AG04449 (cell line): ENCODE data around the gene GYG2.
A peak's percentile ranks its signal among the peaks of the same experiment; 100 is the strongest.

Source experiments
- CTCF ChIA-PET: fragments of 350-600 bp; formaldehyde crosslinking; extraction: SDS; loops from one replicate; lab custom pipeline; 2021; ENCODE audit warnings: antibody characterized with exemption; lab: Yijun Ruan, JAX
- POLR2A ChIA-PET: fragments of 400-600, 350-600 bp; formaldehyde crosslinking; extraction: SDS; loops from one replicate; lab custom pipeline; 2020; ENCODE audit warnings: antibody characterized with exemption, inconsistent platforms; lab: Yijun Ruan, JAX
- DNase-seq: peaks from one replicate; pipeline ENCODE4 v3.0.0-alpha.2; 2010; ENCODE audit warnings: low read depth, low spot score
- H3K4me3 ChIP-seq: 2 replicates; pipeline ENCODE4 v1.5.1; 2011; ENCODE audit warnings: low read depth, mild to moderate bottlenecking, control low read depth, low read length
- TF ChIP-seq, protein P1 (sequence below): IDR thresholded peaks from one replicate; pipeline ENCODE4 v1.5.1; 2011; ENCODE audit warnings: mild to moderate bottlenecking, moderate library complexity, low read length, control low read depth, inconsistent platforms; ENCODE audit not compliant: insufficient read depth; ENCODE audit errors: missing control alignments

GYG2 gene

DNA sequence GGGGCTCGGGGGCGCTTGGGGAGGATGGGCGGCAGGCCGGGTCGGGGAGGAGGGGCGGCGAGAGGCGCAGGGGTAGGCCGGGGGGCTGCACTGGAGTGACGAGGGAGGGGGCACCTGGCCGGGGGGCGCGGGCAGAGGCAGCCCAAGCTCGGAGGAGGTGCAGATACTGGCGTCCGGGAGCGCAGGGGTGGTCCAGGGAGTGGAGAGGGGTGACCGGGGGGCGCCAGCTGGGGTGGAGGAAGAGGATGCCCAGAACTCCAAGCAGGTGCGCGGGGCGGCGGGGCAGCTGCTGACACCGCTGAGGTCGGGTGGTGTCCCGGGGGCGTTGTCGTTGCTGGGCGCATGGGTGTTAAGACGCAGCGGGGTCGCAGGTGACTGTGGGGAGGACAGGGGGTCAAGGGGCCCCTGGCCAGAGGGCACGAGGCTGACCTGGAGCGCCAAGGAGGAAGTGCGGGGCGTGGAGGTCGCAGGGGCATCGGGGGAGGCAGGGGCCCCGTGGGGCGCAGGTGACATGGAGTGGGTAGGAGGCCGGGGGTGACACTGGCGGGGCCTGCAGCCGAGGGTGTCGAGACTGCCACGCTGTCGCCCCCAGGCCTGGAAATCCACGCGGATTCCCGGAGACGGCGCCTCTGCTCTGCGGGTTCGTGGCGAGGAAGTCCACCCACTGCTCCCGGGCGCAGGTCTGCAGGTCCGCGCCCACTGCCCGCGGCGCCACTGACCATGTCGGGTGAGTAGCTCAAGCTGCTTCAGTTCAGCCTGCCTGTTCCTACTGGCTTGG is 928 bp downstream of the GYG2 start:
- H3K4me3 ChIP-seq: peak overlapping the region; percentile 56
- DNase-seq: no peak
- TF ChIP-seq, protein P1, sequence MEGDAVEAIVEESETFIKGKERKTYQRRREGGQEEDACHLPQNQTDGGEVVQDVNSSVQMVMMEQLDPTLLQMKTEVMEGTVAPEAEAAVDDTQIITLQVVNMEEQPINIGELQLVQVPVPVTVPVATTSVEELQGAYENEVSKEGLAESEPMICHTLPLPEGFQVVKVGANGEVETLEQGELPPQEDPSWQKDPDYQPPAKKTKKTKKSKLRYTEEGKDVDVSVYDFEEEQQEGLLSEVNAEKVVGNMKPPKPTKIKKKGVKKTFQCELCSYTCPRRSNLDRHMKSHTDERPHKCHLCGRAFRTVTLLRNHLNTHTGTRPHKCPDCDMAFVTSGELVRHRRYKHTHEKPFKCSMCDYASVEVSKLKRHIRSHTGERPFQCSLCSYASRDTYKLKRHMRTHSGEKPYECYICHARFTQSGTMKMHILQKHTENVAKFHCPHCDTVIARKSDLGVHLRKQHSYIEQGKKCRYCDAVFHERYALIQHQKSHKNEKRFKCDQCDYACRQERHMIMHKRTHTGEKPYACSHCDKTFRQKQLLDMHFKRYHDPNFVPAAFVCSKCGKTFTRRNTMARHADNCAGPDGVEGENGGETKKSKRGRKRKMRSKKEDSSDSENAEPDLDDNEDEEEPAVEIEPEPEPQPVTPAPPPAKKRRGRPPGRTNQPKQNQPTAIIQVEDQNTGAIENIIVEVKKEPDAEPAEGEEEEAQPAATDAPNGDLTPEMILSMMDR: no peak
- ChIA-PET POLR2A (no interaction called here), CTCF (no interaction called here)

DNA sequence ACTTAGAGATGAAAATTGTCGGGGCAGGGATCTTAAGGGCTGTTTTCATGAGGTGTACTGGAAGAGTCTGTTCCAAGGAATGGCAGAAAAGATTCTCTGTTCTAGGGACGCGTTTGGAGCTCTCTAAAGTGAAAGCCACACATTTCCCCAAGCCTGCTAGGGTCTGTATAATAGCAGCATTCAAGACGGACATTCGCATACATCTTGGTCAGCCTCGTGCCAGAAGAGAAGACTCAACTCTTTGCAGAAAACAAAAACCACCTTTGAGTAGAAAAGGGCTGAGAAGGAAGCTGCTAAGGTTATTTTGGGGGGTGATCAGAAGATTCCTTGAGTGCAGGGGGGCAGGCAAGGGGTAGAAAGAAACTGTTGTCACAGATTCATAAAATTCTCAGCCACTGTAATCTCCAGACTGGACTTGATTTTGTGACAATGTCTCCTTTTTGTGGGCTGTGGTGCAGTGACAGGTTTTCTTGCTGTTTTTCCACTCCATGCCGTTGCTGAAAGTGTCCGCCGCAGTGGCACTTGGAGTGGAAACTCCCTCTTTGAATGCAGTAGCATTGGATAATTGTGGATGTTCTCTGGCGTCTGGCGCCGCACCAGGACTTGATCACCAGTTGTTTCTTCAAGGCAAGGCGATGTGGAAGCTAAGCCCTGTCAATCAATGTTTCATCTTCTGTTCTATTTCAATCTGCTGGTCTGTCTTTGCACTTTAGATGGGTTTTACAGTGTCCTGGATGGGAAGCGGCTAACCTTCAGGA is 2.9 kb downstream of the GYG2 start:
- ChIA-PET CTCF (interaction anchor here (0.9 kb wide), 1 partner anchor 13 kb away, joined by 5 read pairs; no protein-coding TSS in a partner anchor), POLR2A (no interaction called here)
- DNase-seq: no peak
- H3K4me3 ChIP-seq: no peak overlapping the region
- TF ChIP-seq, protein P1: no peak

DNA sequence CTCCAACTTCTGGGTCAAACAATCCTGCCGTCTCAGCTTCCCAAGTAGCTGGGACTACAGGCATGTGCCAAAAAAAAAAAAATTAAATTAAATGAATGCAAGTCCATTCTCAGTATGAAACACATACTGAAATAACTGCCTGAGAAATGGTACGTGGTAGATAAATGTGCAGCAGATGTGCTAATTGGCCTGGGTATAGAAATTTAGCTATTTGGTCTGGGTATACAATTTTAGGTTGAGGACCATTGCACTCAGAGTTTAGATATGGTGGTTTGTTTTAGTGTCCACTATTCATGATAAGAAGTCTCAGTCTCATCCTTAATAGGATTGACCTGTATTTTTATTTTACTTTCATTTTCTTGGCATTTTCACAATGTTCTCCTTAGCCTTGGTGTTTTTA is 9.2 kb downstream of the GYG2 start:
- TF ChIP-seq, protein P1: no peak
- ChIA-PET POLR2A (no interaction called here), CTCF (interaction anchor here (1.0 kb wide), 1 partner anchor 17 kb away, joined by 4 read pairs; no protein-coding TSS in a partner anchor)
- DNase-seq: no peak
- no peak overlapping the region for H3K4me3 ChIP-seq

DNA sequence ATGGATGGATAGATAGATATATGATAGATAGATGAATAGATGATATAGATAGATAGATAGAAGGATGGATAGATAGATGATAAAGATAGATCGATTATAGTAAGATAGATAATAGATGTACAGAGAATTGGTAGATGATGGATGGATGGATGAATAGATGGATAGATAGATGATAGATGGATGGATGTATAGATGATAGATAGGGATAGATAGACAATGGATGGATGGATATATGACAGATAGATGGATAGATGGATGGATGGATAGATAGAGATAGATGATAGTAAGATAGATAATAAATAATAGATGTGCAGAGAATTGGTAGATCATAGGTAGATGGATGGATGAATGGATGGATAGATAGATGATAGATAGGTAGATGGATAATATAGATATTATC is 12.2 kb downstream of the GYG2 start:
- POLR2A ChIA-PET: no interaction called here
- CTCF ChIA-PET: no interaction called here
- TF ChIP-seq, protein P1: no peak
- no peak overlapping the region for H3K4me3 ChIP-seq
- no peak for DNase-seq

DNA sequence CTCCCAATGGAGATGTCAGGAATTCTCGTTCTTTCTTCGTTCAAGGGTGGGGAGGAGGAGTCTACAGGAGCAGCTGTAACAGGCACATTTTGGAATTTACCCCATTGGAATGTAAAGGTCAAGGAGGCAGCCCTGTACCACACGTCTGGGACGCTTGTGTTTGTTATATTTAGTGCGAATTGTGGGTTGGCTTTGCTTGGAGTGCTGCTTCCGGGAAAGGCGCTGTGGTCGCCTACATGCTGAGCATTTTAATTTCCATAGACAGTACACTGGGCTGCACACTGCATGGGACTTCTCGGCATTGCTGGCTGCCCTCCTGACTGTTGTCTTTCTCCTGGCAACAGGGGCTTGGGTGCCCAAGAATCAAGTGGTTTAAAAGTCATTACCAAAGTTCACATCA is 12.8 kb downstream of the GYG2 start:
- CTCF ChIA-PET: no interaction called here
- no peak for DNase-seq
- TF ChIP-seq, protein P1: no peak

DNA sequence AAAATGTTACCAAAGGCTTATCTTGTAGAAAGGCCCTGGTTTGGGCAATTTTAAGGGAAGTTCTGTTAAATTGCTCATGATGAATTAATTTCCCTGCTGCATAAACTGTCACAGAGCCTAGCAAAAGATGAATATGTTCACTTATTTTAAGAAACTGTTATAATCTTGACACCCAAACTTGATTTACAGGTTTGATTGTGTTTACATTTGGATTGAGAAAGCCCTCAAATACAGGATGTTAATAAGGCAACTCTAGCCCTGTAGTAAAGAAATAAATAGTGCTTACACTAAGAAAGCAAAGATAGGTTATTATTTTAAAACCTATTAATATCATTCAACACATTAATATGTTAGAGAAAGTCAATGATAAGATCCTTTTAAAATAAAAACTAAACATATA is 18.3 kb downstream of the GYG2 start:
- no peak for DNase-seq
- H3K4me3 ChIP-seq: no peak overlapping the region
- CTCF ChIA-PET: no interaction called here
- POLR2A ChIA-PET: no interaction called here
- TF ChIP-seq, protein P1: no peak

More for the DNA sequence above, 12.8 kb downstream of the GYG2 start:
- no peak overlapping the region for H3K4me3 ChIP-seq
- POLR2A ChIA-PET: no interaction called here
